HG03139 (cell line): ENCODE data around the gene EIF2D.
"Not testable (repeated sequence)": the region's sequence is repeated elsewhere in the genome, so short reads cannot be mapped to it uniquely, and the experiment has no call there.

Experiments
- ATAC-seq: cut with Tn5 transposase; IDR thresholded peaks from one replicate; pipeline ENCODE4 v1.9.1; 2021; ENCODE audit not compliant: unreplicated experiment

Gene EIF2D

DNA sequence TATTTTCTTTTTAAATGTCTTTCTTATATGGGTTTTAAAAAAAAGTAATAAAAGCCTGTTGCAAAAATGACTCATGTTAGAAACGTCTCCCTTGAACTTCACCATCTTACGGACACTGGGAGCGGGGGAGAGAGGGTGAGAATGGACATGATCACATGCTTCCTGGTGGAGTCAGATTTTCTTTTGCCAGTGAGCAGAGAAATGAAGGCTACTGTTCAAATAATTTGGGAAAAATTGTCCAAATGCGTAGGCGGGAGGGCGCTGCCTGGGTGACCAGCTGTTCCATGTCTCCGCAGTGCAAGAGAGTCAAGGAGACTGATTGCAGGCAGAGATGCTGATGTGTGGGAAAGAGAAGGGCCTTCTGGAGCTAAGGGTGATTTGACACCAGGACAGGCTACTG lies 23.1 kb downstream of the EIF2D start:
- ATAC-seq, result no peak

- ATAC-seq, result no peak
Measured at GRCh38 chr1:206588492-206588891, 23.8 kb downstream of the EIF2D start.

- no peak for ATAC-seq
Measured at GRCh38 chr1:206587904-206588303, 24.4 kb downstream of the EIF2D start.

DNA sequence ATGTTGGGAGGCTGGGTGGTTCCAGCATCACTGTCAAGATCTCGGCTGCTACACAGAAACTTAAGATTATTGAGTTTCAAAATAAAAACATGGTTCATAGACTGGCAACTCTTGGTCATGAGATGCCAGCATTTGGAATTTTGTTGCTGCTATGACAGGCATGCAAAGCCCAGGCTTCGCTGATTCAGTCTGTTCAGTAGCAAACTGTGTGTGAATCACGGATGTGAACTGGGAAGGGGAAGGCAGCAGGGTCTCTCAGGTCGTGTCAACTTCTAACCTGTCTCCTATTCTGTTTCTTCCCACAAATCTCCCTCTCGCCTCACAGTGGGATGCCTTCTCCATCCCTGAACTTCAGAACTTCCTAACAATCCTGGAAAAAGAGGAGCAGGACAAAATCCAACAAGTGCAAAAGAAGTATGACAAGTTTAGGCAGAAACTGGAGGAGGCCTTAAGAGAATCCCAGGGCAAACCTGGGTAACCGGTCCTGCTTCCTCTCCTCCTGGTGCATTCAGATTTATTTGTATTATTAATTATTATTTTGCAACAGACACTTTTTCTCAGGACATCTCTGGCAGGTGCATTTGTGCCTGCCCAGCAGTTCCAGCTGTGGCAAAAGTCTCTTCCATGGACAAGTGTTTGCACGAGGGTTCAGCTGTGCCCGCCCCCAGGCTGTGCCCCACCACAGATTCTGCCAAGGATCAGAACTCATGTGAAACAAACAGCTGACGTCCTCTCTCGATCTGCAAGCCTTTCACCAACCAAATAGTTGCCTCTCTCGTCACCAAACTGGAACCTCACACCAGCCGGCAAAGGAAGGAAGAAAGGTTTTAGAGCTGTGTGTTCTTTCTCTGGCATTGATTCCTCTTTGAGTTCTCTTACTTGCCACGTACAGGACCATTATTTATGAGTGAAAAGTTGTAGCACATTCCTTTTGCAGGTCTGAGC lies 25.5 kb downstream of the EIF2D start:
- ATAC-seq, result no peak

- no peak for ATAC-seq
Measured at GRCh38 chr1:206584683-206585082, 27.6 kb downstream of the EIF2D start.

GRCh38 chr1:206583707-206584648 lies 28.3 kb downstream of the EIF2D start:
- no peak for ATAC-seq

- ATAC-seq, result no peak
Measured at GRCh38 chr1:206582971-206583706, 29.1 kb downstream of the EIF2D start.

GRCh38 chr1:206582537-206582936 lies 29.7 kb downstream of the EIF2D start:
- ATAC-seq, result no peak

DNA sequence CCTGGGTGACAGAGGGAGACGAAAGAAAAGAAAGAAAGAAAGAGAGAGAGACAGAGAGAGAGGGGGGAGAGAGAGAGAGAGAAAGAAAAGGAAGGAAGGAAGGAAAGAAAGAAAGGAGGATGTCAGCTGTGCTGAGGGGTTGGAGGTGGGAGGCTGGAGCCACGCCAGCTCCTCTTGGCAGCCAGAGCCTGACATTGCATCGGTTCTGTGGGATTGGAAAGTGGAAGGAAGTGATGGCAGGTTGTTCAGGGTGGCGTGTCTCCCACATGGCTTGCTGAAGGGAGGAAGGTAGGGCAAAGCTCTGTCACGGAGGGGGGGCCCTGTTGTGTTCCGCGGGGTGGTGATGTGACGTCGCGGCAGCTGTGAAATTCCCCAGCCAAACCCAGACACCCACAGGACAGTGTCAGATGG lies 30.7 kb downstream of the EIF2D start:
- ATAC-seq, result no peak

DNA sequence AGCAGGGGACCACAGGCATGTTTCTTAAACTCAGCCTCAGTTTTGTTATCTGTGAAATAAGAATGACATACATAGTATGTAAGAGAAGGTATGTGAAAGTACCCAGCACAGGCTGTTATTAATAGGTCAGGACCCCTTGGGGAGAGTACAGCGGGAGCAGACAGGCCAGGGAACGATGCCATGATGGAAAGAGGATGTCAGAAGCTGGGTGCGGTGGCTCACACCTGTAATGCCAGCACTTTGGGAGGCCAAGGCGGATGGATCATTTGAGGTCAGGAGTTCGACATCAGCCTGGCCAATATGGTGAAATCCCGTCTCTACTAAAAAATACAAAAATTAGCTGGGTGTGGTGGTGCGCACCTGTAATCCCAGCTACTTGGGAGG lies 31.2 kb downstream of the EIF2D start:
- not testable (repeated sequence) for ATAC-seq

GRCh38 chr1:206580438-206581113 lies 31.7 kb downstream of the EIF2D start:
- ATAC-seq, result peak; percentile 9

- peak; percentile 78 for ATAC-seq
Measured at GRCh38 chr1:206579747-206580437, 32.4 kb downstream of the EIF2D start.

GRCh38 chr1:206578978-206579374 lies 33.3 kb downstream of the EIF2D start:
- ATAC-seq, result no peak

DNA sequence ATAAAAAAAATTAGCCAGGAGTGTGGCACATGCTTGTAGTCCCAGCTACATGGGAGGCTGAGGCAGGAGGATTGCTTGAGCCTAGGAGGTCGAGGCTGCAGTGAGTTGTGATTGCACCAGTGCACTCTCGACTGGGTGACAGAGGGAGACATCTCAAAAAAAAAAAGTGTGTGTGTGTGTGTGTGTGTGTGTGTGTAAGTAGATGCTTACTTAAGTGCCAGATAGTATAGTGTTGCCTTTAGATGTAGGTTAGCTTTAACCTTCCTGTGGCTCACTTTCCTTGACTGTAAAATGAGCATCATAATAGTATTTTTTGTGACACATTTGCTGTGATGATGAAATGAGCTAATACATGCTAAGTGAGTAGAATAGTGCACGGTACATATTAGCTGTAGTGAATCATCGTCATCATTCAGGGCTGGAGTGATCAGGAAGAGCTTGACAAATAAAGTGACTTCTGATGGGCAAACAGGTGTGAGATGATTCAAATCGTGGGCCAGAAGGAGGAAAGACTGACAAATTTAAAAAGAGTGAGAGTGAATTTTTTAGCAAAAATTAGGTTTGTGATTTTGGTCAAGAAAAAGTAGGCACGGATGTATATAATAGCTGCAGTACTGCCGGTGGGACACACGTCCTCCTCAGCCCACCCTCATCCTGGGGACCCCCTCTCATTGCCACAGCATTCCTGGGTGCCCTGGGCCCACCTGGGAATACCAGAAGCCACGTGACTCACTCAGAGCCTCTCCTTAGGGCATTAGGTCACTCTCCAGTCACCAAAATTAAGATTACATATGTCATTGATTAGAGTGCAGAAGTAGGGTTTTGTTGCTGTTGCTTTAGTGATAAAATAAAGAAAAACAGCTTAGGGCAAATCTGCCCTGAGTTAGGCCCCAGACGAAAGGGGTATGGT lies 33.9 kb downstream of the EIF2D start:
- no peak for ATAC-seq

- ATAC-seq, result no peak
Measured at GRCh38 chr1:206577626-206578025, 34.6 kb downstream of the EIF2D start.

DNA sequence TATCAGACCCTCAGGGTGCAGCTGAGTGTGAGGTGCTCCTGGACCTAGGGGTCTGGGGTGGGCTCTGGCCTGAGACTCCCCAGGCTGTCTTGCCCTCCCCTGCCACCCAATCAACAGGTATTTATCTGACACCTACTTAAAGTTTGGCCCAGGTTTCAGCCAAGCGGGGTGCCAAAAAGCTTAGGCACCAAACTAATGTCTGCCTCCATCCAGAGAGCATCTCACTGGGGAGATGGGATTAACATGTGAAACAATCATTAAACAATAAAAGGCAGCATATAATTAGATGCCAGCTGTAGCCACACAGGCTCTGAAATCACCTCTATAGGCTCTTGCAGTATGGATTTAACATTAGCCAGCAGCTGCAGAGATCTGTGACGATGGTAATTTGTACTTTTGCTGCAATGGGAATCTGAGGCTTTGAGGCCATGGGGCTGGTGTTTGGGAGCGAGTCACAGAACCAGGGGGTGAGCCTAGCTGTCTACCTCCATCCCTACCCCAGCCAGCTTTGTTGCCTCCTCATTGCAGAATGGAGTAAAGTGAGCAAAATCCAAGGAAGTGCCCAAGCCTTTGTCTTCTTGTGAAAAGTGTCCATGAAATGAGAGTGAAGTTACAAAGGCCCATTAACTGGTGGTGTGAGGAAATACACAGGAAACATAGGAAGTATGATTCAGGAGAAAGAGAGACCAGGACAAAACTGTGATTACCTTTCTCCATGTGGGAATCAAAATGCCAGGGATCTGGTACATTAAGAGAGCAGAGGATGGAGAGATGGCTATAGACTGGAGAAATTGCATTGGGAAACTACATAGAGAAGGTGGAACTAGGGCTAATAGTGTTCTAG lies 36.1 kb downstream of the EIF2D start:
- ATAC-seq, result no peak

DNA sequence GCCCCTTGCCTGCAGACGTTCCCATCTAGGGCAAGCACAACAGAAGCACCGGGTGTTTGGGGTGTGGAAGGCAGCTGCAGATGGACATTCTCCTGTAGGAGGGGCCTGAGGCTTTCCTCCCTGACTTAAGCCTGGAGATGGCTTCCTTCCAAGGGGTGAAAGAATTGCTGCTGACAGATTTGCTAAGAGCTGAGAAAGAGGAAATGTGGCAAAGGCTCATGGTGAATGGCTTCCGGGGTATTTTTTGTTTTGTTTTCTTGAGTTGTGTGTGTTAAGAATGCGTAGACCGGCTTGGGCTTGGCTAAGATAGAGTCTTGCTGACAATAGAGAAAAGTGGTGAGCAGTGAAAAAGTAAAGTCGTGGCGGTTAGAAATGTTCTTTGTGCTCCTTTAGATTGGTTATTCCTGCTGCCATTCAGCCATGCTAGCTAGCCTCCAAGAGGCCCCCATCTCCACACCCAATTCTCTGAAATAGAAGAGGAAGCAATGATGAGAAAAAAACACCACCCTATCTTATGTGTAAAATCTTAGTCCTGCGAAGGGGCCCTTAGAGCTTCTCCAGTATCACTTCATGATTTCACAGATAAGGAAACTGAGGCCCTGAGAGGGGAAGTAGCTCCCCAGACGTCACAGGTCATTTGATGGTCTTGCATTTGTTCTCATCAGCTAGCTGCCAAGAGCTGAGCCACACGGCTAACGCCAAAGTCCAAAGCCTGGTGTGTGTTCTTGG lies 36.9 kb downstream of the EIF2D start:
- ATAC-seq, result no peak
